ENCODE data around the gene CDKN2A. TPM values are rescaled to one million over a fixed set of nuclear protein-coding genes. Genes with fewer than 3 reads are reported as not detected.

The CDKN2A gene
- total RNA-seq, 1 experiment from 2014 or later: 88.7 TPM

DNA sequence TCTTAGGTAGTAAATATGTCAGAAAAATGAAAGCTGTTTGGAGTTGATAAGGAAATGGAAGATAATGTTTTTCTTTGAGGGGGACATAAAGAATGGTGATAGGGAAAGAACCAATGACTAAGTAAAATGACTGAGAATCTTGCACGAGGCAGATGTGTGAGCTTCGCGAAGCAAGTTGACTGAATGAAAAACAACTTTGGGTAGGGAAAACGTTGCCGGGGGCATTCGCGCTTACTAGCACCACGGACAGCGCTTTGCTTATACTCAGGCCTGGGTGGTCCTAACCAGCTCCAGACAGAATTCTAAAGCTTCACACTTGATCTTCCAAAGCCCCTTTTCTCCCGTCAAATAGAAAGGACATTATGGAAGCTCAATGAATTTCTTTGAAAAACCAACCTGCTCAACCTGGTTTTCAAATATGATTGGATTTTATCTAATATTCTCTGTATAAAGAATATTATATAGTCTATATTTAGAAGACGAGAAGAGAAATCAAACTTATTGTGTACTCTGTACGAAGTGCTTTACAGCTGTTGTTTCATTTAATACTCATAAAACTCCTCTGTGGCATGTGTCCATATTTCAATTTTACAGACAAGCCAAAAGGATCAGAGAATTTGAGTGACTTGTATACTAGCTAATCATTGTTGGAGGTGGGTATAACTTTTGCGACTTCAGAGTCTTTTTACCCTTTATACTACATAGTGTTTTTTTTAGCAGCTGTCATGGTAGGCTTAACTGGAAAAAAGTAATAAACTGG is 16.9 kb upstream of the CDKN2A start:
- H3K79me2 ChIP-seq (ENCODE audit: low read length): peaks cover 58% of the 10 kb centered on the region
- DNase-seq: no peak
- H2AFZ ChIP-seq (ENCODE audit: low read length): no peak overlapping the region
- peaks cover 10% of the 10 kb centered on the region for H3K36me3 ChIP-seq (ENCODE audit: insufficient read depth, low read length)
- H3K9me2 ChIP-seq (replicated peaks; ENCODE audit: insufficient read depth, low read length): no peaks in the 10 kb centered on the region
- no peak overlapping the region for H3K4me2 ChIP-seq (ENCODE audit: low read depth, low read length, poor library complexity, severe bottlenecking)
- peaks cover 21% of the 10 kb centered on the region for H3K4me1 ChIP-seq (ENCODE audit: low read length)
- H3K9ac ChIP-seq (ENCODE audit: low read length): no peak overlapping the region
- no peaks in the 10 kb centered on the region for H3K9me3 ChIP-seq (ENCODE audit: low read length)
- H4K20me1 ChIP-seq (ENCODE audit: insufficient read depth, low read depth, low read length): no peaks in the 10 kb centered on the region
- no peak overlapping the region for H3K4me3 ChIP-seq (ENCODE audit: low read length)
- no peaks in the 10 kb centered on the region for H3K27me3 ChIP-seq (ENCODE audit: low read length)
- no peak overlapping the region for H3K27ac ChIP-seq (ENCODE audit: low read length)

DNA sequence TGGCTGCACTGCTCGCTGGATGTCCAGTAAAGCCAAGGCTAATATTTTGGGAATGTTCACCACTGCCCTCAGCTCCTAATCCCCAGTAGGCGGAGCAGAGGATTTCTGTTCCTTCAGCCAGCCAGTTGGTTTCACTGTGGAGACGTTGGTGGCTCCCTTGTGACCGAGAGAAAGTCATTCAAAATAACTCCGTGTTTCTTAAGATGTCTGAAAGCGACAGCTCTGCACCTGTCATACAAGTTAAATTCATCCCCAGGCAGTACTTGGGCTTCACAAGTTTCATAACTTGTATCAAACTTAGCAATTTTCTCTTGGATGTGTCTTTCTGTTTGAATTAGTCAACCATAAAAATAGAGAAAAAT is 15.3 kb upstream of the CDKN2A start:
- Histone ChIP-seq H3K4me2 (ENCODE audit: low read depth, low read length, poor library complexity, severe bottlenecking) (peak overlapping the region; percentile 97), H3K36me3 (ENCODE audit: insufficient read depth, low read length) (peaks cover 10% of the 10 kb centered on the region), H3K4me1 (ENCODE audit: low read length) (peaks cover 22% of the 10 kb centered on the region), H3K9ac (ENCODE audit: low read length) (peak overlapping the region; percentile 68), H3K27ac (ENCODE audit: low read length) (peak overlapping the region; percentile 2; the same call in 1 of the 2 replicates), H3K9me2 (replicated peaks; ENCODE audit: insufficient read depth, low read length) (no peaks in the 10 kb centered on the region), H3K4me3 (ENCODE audit: low read length) (peak overlapping the region; percentile 82), H4K20me1 (ENCODE audit: insufficient read depth, low read depth, low read length) (no peaks in the 10 kb centered on the region), H2AFZ (ENCODE audit: low read length) (peak overlapping the region; percentile 22; the same call in 1 of the 2 replicates), H3K27me3 (ENCODE audit: low read length) (no peaks in the 10 kb centered on the region), H3K79me2 (ENCODE audit: low read length) (peaks cover 73% of the 10 kb centered on the region), H3K9me3 (ENCODE audit: low read length) (no peaks in the 10 kb centered on the region)
- DNase-seq: no peak

DNA sequence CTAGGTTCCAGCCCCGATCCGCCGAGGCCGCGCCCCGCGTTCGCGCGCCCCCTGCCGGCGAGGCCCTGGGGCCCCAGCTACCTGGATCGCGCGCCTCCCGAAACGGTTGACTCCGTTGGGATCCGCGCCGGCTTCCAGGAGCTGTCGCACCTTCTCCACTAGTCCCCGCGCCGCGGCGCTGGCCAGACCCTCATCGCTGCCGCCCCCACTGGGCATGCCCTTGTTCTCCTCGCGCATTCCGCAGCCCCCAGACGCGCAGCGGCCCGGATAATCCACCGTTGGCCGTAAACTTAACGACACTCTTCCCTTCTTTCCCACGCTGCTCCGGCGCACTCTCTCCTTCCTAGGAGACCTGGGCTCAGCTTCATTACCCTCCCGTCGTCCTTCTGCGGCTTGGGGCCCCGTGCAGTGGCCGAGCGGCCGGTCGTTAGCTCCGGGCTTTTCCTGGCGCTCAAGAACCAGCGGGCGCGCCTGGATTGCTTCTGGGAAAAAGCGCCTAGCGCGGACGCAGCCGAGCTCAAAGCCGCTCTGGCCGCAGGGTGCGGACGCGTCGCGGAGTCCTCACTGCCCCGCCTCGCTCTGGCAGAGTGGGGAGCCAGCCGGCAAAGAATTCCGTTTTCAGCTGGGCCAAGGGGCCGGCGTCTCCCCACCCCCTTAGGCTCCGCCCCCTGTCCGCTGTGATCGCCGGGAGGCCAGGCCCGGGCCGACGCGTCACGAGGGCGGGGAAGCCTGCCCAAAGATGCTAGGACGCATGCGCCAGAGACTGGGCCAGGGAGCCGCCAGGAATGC is 14.7 kb upstream of the CDKN2A start, which contains the start of gene CDKN2B:
CDKN2B (minus strand) TSS at position 589 of the 789 bp plus-strand sequence; CDS start at position 237, 352 bp downstream.
- Histone ChIP-seq H3K9ac (ENCODE audit: low read length) (peak within 1 kb of the TSS; percentile 71), H3K4me1 (ENCODE audit: low read length) (peaks cover 27% of the 10 kb centered on the region), H3K4me2 (ENCODE audit: low read depth, low read length, poor library complexity, severe bottlenecking) (peak within 1 kb of the TSS; percentile 97), H4K20me1 (ENCODE audit: insufficient read depth, low read depth, low read length) (no peaks in the 10 kb centered on the region), H3K9me3 (ENCODE audit: low read length) (no peaks in the 10 kb centered on the region), H3K79me2 (ENCODE audit: low read length) (peaks cover 79% of the 10 kb centered on the region), H2AFZ (ENCODE audit: low read length) (peak within 1 kb of the TSS; percentile 86; the same call in 1 of the 2 replicates), H3K27ac (ENCODE audit: low read length) (peak within 1 kb of the TSS; percentile 39), H3K9me2 (replicated peaks; ENCODE audit: insufficient read depth, low read length) (no peaks in the 10 kb centered on the region), H3K27me3 (ENCODE audit: low read length) (no peaks in the 10 kb centered on the region), H3K4me3 (ENCODE audit: low read length) (peak within 1 kb of the TSS; percentile 82), H3K36me3 (ENCODE audit: insufficient read depth, low read length) (peaks cover 10% of the 10 kb centered on the region)
- peak; percentile 96 for DNase-seq

DNA sequence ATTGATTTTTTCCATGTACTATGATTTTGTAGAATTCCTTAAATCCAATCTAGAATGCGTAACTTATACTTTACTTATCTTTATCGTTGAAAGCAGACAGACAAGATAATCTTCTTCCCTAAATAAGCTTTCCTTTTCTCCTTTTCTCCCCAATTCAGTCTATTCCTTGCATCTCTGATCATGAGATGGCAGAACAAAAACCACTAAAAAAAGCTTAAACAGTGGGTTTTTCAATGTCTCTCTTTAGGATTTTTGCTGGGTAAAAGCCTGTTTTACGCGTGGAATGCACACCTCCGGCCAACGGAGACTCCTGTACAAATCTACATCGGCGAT is 14.2 kb upstream of the CDKN2A start:
- Histone ChIP-seq H3K27ac (ENCODE audit: low read length) (peak overlapping the region; percentile 39), H3K9me3 (ENCODE audit: low read length) (no peaks in the 10 kb centered on the region), H3K4me1 (ENCODE audit: low read length) (peaks cover 33% of the 10 kb centered on the region), H3K9me2 (replicated peaks; ENCODE audit: insufficient read depth, low read length) (no peaks in the 10 kb centered on the region), H4K20me1 (ENCODE audit: insufficient read depth, low read depth, low read length) (no peaks in the 10 kb centered on the region), H3K36me3 (ENCODE audit: insufficient read depth, low read length) (peaks cover 10% of the 10 kb centered on the region), H3K27me3 (ENCODE audit: low read length) (no peaks in the 10 kb centered on the region), H3K9ac (ENCODE audit: low read length) (peak overlapping the region; percentile 71), H2AFZ (ENCODE audit: low read length) (peak overlapping the region; percentile 86; the same call in 1 of the 2 replicates), H3K4me3 (ENCODE audit: low read length) (peak overlapping the region; percentile 82), H3K79me2 (ENCODE audit: low read length) (peaks cover 79% of the 10 kb centered on the region), H3K4me2 (ENCODE audit: low read depth, low read length, poor library complexity, severe bottlenecking) (peak overlapping the region; percentile 97)
- DNase-seq: no peak

DNA sequence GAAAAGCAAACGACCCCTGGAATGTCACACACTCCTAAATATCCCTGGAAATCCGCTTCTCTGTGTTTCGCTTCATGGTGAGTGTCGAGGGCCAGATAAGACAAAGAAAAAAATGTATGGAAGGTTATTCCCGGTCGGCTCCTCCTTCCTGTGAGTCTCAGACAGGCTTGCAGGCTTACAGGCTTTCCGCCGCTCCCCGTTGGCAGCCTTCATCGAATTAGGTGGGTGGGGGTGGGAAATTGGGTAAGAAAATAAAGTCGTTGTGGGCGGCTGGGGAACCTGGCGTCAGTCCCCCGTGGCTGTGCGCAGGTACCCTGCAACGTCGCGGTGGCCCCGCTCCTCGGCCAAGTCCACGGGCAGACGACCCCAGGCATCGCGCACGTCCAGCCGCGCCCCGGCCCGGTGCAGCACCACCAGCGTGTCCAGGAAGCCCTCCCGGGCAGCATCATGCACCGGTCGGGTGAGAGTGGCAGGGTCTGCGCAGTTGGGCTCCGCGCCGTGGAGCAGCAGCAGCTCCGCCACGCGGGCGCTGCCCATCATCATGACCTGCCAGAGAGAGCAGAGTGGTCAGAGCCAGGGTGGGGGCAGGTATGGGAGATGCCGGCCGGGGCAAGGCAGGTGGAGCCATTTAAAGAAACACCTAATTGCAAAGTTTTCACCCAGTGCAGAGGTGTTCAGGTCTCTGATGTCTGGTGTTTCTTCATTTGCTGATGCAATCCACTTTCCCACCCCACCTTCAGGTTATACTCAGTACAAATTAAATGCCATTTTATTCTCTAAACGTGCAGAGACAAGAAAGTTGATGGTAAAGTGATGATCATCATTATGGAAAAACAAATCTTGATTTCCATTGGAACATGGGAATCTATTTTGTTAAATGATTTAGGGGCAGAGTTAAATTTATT is 11.8 kb upstream of the CDKN2A start:
- Histone ChIP-seq H3K27me3 (ENCODE audit: low read length) (no peaks in the 10 kb centered on the region), H3K9me2 (replicated peaks; ENCODE audit: insufficient read depth, low read length) (no peaks in the 10 kb centered on the region), H3K9me3 (ENCODE audit: low read length) (no peaks in the 10 kb centered on the region), H3K9ac (ENCODE audit: low read length) (no peak overlapping the region), H3K4me2 (ENCODE audit: low read depth, low read length, poor library complexity, severe bottlenecking) (no peak overlapping the region), H3K27ac (ENCODE audit: low read length) (no peak overlapping the region), H2AFZ (ENCODE audit: low read length) (no peak overlapping the region), H3K4me1 (ENCODE audit: low read length) (peaks cover 57% of the 10 kb centered on the region), H3K4me3 (ENCODE audit: low read length) (no peak overlapping the region), H3K36me3 (ENCODE audit: insufficient read depth, low read length) (no peaks in the 10 kb centered on the region), H4K20me1 (ENCODE audit: insufficient read depth, low read depth, low read length) (no peaks in the 10 kb centered on the region), H3K79me2 (ENCODE audit: low read length) (peaks cover 82% of the 10 kb centered on the region)
- no peak for DNase-seq

DNA sequence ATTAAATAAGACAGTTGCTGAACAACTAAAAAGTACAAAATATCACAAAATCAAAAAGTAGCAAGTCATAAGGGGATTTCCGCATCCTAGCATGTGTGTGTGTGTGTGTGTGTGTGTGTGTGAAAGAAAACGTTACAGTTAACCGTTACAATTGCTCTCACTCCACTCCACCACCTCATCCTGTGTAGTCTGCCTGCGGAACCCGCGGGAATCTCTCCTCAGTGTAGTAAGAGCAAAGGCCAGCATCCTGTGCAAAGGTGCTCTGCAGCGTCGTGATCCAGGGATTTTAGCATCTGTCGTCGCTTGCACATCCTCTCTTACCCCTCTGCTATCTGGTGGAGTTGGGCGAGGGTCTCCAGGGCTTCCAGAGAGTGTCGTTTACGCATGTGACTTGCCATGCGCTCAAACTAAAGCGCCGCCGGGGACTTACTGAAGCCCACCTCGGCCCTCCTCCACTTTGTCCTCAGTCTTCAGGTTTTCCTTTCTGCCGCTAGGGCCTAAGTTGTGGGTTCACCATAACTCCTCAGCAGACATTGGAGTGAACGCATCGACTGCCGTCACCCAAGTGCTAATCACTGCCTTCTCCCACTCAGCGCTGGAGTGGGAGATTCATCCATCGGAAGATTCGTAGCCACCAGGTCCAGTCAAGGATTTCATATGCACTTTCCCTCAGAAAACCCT is 11.0 kb upstream of the CDKN2A start:
- H3K4me3 ChIP-seq (ENCODE audit: low read length): no peak overlapping the region
- no peaks in the 10 kb centered on the region for H4K20me1 ChIP-seq (ENCODE audit: insufficient read depth, low read depth, low read length)
- H3K4me1 ChIP-seq (ENCODE audit: low read length): peaks cover 64% of the 10 kb centered on the region
- H3K36me3 ChIP-seq (ENCODE audit: insufficient read depth, low read length): no peaks in the 10 kb centered on the region
- no peak overlapping the region for H3K27ac ChIP-seq (ENCODE audit: low read length)
- H3K27me3 ChIP-seq (ENCODE audit: low read length): no peaks in the 10 kb centered on the region
- H3K4me2 ChIP-seq (ENCODE audit: low read depth, low read length, poor library complexity, severe bottlenecking): no peak overlapping the region
- H3K9me3 ChIP-seq (ENCODE audit: low read length): no peaks in the 10 kb centered on the region
- DNase-seq: no peak
- peaks cover 81% of the 10 kb centered on the region for H3K79me2 ChIP-seq (ENCODE audit: low read length)
- no peak overlapping the region for H3K9ac ChIP-seq (ENCODE audit: low read length)
- no peak overlapping the region for H2AFZ ChIP-seq (ENCODE audit: low read length)
- H3K9me2 ChIP-seq (replicated peaks; ENCODE audit: insufficient read depth, low read length): no peaks in the 10 kb centered on the region

DNA sequence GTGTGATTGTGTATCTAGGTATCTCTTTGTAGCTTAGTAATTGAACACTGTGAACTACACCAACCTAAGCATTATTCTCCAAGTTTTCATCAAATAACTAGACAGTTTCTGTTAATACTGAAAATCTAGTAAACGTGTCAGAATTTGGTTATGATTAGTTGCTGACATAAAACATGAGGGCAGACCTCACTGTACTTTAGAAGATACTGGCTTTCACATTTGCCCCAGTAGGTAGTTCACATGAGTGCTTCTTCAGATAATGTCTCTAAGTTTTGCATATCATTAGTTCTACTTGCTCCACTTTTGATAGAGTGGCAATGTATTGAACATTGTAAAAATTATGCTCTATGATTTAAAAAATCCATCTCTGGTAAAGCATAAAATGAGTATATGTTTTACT is 7.8 kb upstream of the CDKN2A start:
- peaks cover 63% of the 10 kb centered on the region for H3K4me1 ChIP-seq (ENCODE audit: low read length)
- no peaks in the 10 kb centered on the region for H3K36me3 ChIP-seq (ENCODE audit: insufficient read depth, low read length)
- no peaks in the 10 kb centered on the region for H3K9me2 ChIP-seq (replicated peaks; ENCODE audit: insufficient read depth, low read length)
- H3K9me3 ChIP-seq (ENCODE audit: low read length): no peaks in the 10 kb centered on the region
- no peaks in the 10 kb centered on the region for H3K27me3 ChIP-seq (ENCODE audit: low read length)
- H4K20me1 ChIP-seq (ENCODE audit: insufficient read depth, low read depth, low read length): no peaks in the 10 kb centered on the region
- H3K79me2 ChIP-seq (ENCODE audit: low read length): peaks cover 92% of the 10 kb centered on the region
- peak overlapping the region; percentile 43 for H3K27ac ChIP-seq (ENCODE audit: low read length)
- H3K9ac ChIP-seq (ENCODE audit: low read length): peak overlapping the region; percentile 19; the same call in 1 of the 2 replicates
- peak overlapping the region; percentile 22 for H3K4me3 ChIP-seq (ENCODE audit: low read length)
- peak overlapping the region; percentile 62 for H3K4me2 ChIP-seq (ENCODE audit: low read depth, low read length, poor library complexity, severe bottlenecking)
- H2AFZ ChIP-seq (ENCODE audit: low read length): no peak overlapping the region
- DNase-seq: peak; percentile 59

Data from Karpas-422 (cell line).